Measurements from ENCODE around the gene SGSM1. TPM values are rescaled to one million over a fixed set of nuclear protein-coding genes. Genes with fewer than 3 reads are reported as not detected.

The SGSM1 gene
- total RNA-seq, 1 donor from 2014 or later: not detected

DNA sequence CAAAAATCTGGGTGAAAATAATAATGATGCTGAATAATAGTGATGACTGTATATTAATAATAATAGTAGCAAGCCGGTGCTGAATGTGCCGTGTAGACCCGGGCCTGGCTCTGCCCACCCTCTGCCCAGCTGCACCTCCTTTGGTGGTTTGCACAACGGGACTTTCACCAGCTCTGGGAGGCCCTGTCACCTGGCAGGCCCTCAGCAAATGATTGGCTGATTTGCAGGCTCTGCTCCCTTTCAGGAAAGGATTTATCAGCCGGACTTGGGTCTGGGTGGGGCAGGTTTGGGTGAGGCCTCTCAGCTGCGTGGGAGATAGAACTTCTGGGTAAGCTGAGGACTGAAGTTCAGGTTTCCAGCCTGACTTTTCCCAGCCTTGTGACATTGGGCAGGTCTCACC lies 167.9 kb downstream of the SGSM1 start:
- H3K4me1 Mint-ChIP-seq (ENCODE audit: unreplicated experiment): peaks cover 31% of the 10 kb centered on the region
- no peaks in the 10 kb centered on the region for H3K9me3 Mint-ChIP-seq (ENCODE audit: unreplicated experiment)
- H3K27me3 Mint-ChIP-seq (ENCODE audit: unreplicated experiment): peaks cover 4% of the 10 kb centered on the region
- H3K4me3 Mint-ChIP-seq (ENCODE audit: unreplicated experiment): no peak overlapping the region
- no peak overlapping the region for H3K27ac Mint-ChIP-seq (ENCODE audit: unreplicated experiment)
- H3K36me3 Mint-ChIP-seq (ENCODE audit: unreplicated experiment): no peaks in the 10 kb centered on the region
- no peak for DNase-seq (ENCODE audit: extremely low spot score, unreplicated experiment)
- TF ChIP-seq, protein P1, sequence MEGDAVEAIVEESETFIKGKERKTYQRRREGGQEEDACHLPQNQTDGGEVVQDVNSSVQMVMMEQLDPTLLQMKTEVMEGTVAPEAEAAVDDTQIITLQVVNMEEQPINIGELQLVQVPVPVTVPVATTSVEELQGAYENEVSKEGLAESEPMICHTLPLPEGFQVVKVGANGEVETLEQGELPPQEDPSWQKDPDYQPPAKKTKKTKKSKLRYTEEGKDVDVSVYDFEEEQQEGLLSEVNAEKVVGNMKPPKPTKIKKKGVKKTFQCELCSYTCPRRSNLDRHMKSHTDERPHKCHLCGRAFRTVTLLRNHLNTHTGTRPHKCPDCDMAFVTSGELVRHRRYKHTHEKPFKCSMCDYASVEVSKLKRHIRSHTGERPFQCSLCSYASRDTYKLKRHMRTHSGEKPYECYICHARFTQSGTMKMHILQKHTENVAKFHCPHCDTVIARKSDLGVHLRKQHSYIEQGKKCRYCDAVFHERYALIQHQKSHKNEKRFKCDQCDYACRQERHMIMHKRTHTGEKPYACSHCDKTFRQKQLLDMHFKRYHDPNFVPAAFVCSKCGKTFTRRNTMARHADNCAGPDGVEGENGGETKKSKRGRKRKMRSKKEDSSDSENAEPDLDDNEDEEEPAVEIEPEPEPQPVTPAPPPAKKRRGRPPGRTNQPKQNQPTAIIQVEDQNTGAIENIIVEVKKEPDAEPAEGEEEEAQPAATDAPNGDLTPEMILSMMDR (IDR thresholded peaks at IDR 0.05): no peak

DNA sequence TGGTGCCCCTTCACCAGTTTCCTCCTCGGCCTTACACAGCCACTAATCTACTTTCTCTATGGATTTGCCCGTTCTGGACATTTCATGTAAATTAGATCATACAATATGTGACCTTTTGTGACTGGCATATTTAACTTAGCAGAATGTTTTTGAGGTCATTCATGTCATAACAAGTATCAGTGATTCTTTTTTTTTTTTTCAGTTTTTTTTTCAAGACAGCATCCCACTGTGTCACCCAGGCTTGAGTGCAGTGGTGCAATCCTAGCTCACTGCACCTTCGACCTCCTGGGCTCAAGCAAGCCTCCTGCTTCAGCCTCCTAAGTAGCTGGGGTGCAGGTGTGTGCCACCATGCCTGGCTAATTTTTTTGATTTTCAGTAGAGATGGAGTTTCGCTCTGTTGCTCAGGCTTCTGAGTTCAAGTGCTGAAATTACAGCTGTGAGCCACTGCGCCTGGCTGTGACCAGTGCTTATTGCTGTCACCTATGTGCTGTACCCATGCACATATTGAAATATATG lies 169.2 kb downstream of the SGSM1 start:
- H3K36me3 Mint-ChIP-seq (ENCODE audit: unreplicated experiment): peaks cover 2% of the 10 kb centered on the region
- TF ChIP-seq, protein P1 (IDR thresholded peaks at IDR 0.05): no peak
- H3K9me3 Mint-ChIP-seq (ENCODE audit: unreplicated experiment): no peaks in the 10 kb centered on the region
- H3K4me1 Mint-ChIP-seq (ENCODE audit: unreplicated experiment): peaks cover 23% of the 10 kb centered on the region
- H3K27ac Mint-ChIP-seq (ENCODE audit: unreplicated experiment): no peak overlapping the region
- DNase-seq (ENCODE audit: extremely low spot score, unreplicated experiment): no peak
- no peak overlapping the region for H3K4me3 Mint-ChIP-seq (ENCODE audit: unreplicated experiment)
- peaks cover 4% of the 10 kb centered on the region for H3K27me3 Mint-ChIP-seq (ENCODE audit: unreplicated experiment)

DNA sequence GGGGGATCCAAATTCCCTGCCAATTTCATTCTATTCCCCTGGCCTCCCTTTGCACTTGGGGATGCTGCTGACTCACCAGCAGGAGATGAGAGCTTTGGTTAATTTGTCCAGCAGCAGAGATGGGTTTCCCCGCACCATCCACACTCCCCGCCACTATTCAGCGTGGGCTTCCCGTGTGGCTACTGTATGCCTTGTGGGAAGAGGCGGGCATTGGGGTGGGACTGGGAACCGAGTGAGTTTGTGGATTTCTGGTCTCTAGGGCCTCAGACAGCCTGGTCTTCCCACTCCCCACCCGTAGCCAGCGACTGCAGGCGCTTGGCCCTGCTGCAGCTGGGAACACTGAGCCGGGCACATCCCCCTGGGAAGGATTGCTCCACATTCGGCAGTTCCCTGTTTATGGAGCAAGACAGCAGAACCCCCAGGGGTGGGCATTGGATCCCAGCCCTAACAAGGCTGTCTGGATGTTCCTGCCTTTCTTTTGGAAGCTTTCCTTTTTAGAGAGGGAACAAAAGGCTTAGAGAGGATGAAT lies 169.9 kb downstream of the SGSM1 start:
- no peak overlapping the region for H3K27ac Mint-ChIP-seq (ENCODE audit: unreplicated experiment)
- peaks cover 4% of the 10 kb centered on the region for H3K27me3 Mint-ChIP-seq (ENCODE audit: unreplicated experiment)
- TF ChIP-seq, protein P1 (IDR thresholded peaks at IDR 0.05): no peak
- no peak for DNase-seq (ENCODE audit: extremely low spot score, unreplicated experiment)
- no peaks in the 10 kb centered on the region for H3K9me3 Mint-ChIP-seq (ENCODE audit: unreplicated experiment)
- H3K4me1 Mint-ChIP-seq (ENCODE audit: unreplicated experiment): peaks cover 20% of the 10 kb centered on the region
- H3K4me3 Mint-ChIP-seq (ENCODE audit: unreplicated experiment): no peak overlapping the region
- H3K36me3 Mint-ChIP-seq (ENCODE audit: unreplicated experiment): peaks cover 2% of the 10 kb centered on the region

DNA sequence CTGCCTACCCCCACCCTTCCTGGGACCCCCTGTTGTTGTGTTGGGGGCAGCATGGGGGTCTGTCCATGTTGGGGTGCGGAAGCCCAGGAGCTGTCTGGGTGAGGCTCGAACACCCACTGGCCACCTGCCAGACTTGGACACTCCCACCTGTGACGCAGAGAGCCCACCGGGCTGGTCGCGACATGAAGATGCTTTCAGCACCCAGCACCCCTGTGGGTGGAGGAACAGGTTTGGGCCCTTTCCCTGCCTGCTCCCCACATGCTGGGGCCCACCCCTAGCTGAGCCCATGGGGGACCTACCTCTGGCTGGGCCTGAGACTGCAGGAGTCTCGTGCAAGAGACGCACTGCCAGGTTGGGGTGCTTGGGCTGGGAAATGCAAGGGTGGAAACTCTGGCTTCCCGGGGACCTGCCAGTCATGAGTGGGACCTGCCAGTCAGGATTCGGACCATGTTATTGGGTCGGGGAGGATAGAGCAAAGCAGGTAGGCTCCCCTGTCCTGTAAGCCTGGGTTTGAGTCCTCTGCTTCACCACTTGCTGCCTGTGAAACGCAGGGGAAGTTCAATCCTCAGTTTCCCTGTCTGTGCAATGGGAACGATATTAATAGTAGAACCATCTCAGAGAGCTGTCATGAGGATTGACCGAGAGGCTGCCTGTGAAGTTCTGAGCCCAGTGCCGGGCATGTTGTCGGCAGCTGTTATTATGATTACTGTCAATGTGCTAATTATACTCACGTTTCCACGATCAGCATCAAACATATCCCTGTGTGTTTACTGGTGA lies 170.6 kb downstream of the SGSM1 start:
- peaks cover 4% of the 10 kb centered on the region for H3K27me3 Mint-ChIP-seq (ENCODE audit: unreplicated experiment)
- H3K9me3 Mint-ChIP-seq (ENCODE audit: unreplicated experiment): no peaks in the 10 kb centered on the region
- no peak for DNase-seq (ENCODE audit: extremely low spot score, unreplicated experiment)
- H3K36me3 Mint-ChIP-seq (ENCODE audit: unreplicated experiment): peaks cover 2% of the 10 kb centered on the region
- no peak overlapping the region for H3K4me3 Mint-ChIP-seq (ENCODE audit: unreplicated experiment)
- no peak overlapping the region for H3K27ac Mint-ChIP-seq (ENCODE audit: unreplicated experiment)
- TF ChIP-seq, protein P1 (IDR thresholded peaks at IDR 0.05): no peak
- peaks cover 24% of the 10 kb centered on the region for H3K4me1 Mint-ChIP-seq (ENCODE audit: unreplicated experiment)

Other genes with a start within 250 kb of the SGSM1 start
- 10.3 and 11.0 TPM in 2 replicates for gene LRRC75B, start 213.1 kb upstream of the SGSM1 start, total RNA-seq
- gene GGT1, start 203.0 kb upstream of the SGSM1 start, total RNA-seq: 1.9 and 2.6 TPM in 2 replicates
- not detected in 2 replicates for gene PIWIL3, start 31.5 kb upstream of the SGSM1 start, total RNA-seq
- gene LHFPL7, start 140.5 kb downstream of the SGSM1 start, total RNA-seq: not detected in 2 replicates
- gene KIAA1671, start 146.5 kb downstream of the SGSM1 start, total RNA-seq: 8.3 and 10.0 TPM in 2 replicates